H1 (cell line): ENCODE results near the gene KRT17. TPM values are rescaled to one million over a fixed set of nuclear protein-coding genes. Genes with fewer than 3 reads are reported as not detected.
"Not testable (repeated sequence)": the region's sequence is repeated elsewhere in the genome, so short reads cannot be mapped to it uniquely, and the experiment has no call there.

ENCODE experiments used
- CTCF ChIA-PET: fragments of 300-600 bp; sonication (Branson Sonifier 250); formaldehyde crosslinking; loops from one replicate; lab custom pipeline; 2021; ENCODE audit not compliant: partially characterized antibody; lab: Charles Lee
- POLR2A ChIA-PET: fragments of 300-600 bp; sonication (Branson Sonifier 250); formaldehyde crosslinking; loops from one replicate; lab custom pipeline; 2021; ENCODE audit warnings: inconsistent platforms; ENCODE audit not compliant: partially characterized antibody; lab: Charles Lee
- DNase-seq, 2 experiments: peaks; one replicate each; pipeline versions ENCODE4 v3.0.0 to v3.0.0-alpha.2; 2010 to 2022; ENCODE audit warnings: low spot score in 2 of 2, low read depth in 1 of 2, mixed read lengths in 1 of 2
- FAIRE-seq: peaks from 2 replicates; lab custom pipeline; 2011; peaks lifted over from hg19 to GRCh38; lab: Jason Lieb, UNC
- H2AFZ ChIP-seq: 2 replicates; pipeline ENCODE4 v1.8.1; 2012; ENCODE audit warnings: low read length, inconsistent platforms
- H2AK5ac ChIP-seq: 2 replicates; pipeline ENCODE4 v1.6.1; 2013; ENCODE audit warnings: low read depth, low read length
- H2BK120ac ChIP-seq: replicated peaks from 2 replicates; pipeline ENCODE3; 2013; ENCODE audit warnings: low read depth, low read length, inconsistent platforms
- H2BK12ac ChIP-seq: 2 replicates; pipeline ENCODE4 v1.6.1; 2013; ENCODE audit warnings: low read depth, low read length
- H2BK15ac ChIP-seq: 2 replicates; pipeline ENCODE4 v1.6.1; 2013; ENCODE audit warnings: low read length
- H2BK20ac ChIP-seq: 2 replicates; pipeline ENCODE4 v1.6.1; 2013; ENCODE audit warnings: low read length
- H2BK5ac ChIP-seq: 2 replicates; pipeline ENCODE4 v1.6.1; 2013; ENCODE audit warnings: low read depth, low read length
- H3K14ac ChIP-seq: 2 replicates; pipeline ENCODE4 v1.6.1; 2013; ENCODE audit warnings: inconsistent platforms; ENCODE audit not compliant: insufficient read length
- H3K18ac ChIP-seq: 2 replicates; pipeline ENCODE4 v1.6.1; 2013; ENCODE audit warnings: low read length; ENCODE audit errors: extremely low read depth
- H3K23ac ChIP-seq: 2 replicates; pipeline ENCODE4 v1.6.1; 2013; ENCODE audit warnings: inconsistent platforms; ENCODE audit not compliant: insufficient read length
- H3K23me2 ChIP-seq: 2 replicates; pipeline ENCODE4 v1.6.1; 2013; ENCODE audit warnings: low read depth, low read length
- H3K27ac ChIP-seq: 2 replicates; pipeline ENCODE4 v1.6.1; 2011; ENCODE audit warnings: low read depth, low read length, inconsistent platforms
- H3K27me3 ChIP-seq, 4 experiments: replicated peaks in 1 of 4; 1 replicate in 1 of 4; 2 replicates in 3 of 4; pipeline versions ENCODE4 v1.6.1 to v1.8.1; 2011 to 2013; ENCODE audit warnings: low read length in 3 of 4, mild to moderate bottlenecking in 3 of 4, inconsistent platforms in 2 of 4, mixed read lengths in 2 of 4, moderate library complexity in 1 of 4; ENCODE audit not compliant: control insufficient read depth in 3 of 4, insufficient read depth in 3 of 4; ENCODE audit errors: extremely low read depth in 1 of 4
- H3K36me3 ChIP-seq, 4 experiments: 2 replicates each; pipeline versions ENCODE4 v1.6.1 to v1.8.1; 2011 to 2013; ENCODE audit warnings: mild to moderate bottlenecking in 4 of 4, low read length in 3 of 4, moderate library complexity in 2 of 4, control low read depth in 1 of 4, inconsistent platforms in 1 of 4; ENCODE audit not compliant: insufficient read depth in 4 of 4, control insufficient read depth in 2 of 4
- H3K4ac ChIP-seq: replicated peaks from 2 replicates; pipeline ENCODE3; 2013; ENCODE audit warnings: low read length, low read depth, mixed read lengths, inconsistent platforms; ENCODE audit not compliant: insufficient read length
- H3K4me1 ChIP-seq, 4 experiments: replicated peaks in 1 of 4; 1 replicate in 1 of 4; 2 replicates in 3 of 4; pipeline versions ENCODE4 v1.6.1 to v1.8.1; 2011 to 2013; ENCODE audit warnings: low read length in 3 of 4, inconsistent platforms in 2 of 4, mixed read lengths in 1 of 4; ENCODE audit not compliant: insufficient read depth in 4 of 4, control insufficient read depth in 3 of 4
- H3K4me2 ChIP-seq, 2 experiments: 2 replicates each; pipeline versions ENCODE4 v1.6.1 to v1.8.1; 2011 to 2013; ENCODE audit warnings: low read depth in 2 of 2, low read length in 2 of 2, control low read depth in 1 of 2, inconsistent platforms in 1 of 2, mild to moderate bottlenecking in 1 of 2; ENCODE audit not compliant: insufficient read depth in 1 of 2
- H3K4me3 ChIP-seq, 4 experiments: fragments of 200-600, 300-600 bp in 1 of 4; sonication (generic), shearing (Covaris generic), sonication (Bioruptor Twin) in 1 of 4; 2 replicates each; pipeline versions ENCODE4 v1.5.1 to v1.8.1; 2011 to 2016; ENCODE audit warnings: low read length in 4 of 4, low read depth in 3 of 4, control low read depth in 2 of 4, inconsistent platforms in 2 of 4, mild to moderate bottlenecking in 2 of 4, mixed read lengths in 1 of 4, moderate library complexity in 1 of 4; ENCODE audit not compliant: insufficient read depth in 2 of 4; ENCODE audit errors: extremely low read depth in 1 of 4
- H3K56ac ChIP-seq: replicated peaks from 2 replicates; pipeline ENCODE3; 2013; ENCODE audit warnings: low read depth, mild to moderate bottlenecking, mixed read lengths, low read length, inconsistent platforms; ENCODE audit not compliant: insufficient read length
- H3K79me1 ChIP-seq: 2 replicates; pipeline ENCODE4 v1.6.1; 2013; ENCODE audit warnings: low read depth, low read length, control low read depth
- H3K79me2 ChIP-seq, 2 experiments: 2 replicates each; pipeline versions ENCODE4 v1.6.1 to v1.8.1; 2012 to 2013; ENCODE audit warnings: low read length in 2 of 2, mild to moderate bottlenecking in 2 of 2, inconsistent platforms in 1 of 2; ENCODE audit not compliant: insufficient read depth in 2 of 2, control insufficient read depth in 1 of 2
- H3K9ac ChIP-seq, 4 experiments: replicated peaks in 1 of 4; 1 replicate in 1 of 4; 2 replicates in 3 of 4; pipeline versions ENCODE4 v1.6.1 to v1.8.1; 2011 to 2013; ENCODE audit warnings: low read depth in 3 of 4, low read length in 3 of 4, control low read depth in 2 of 4, mild to moderate bottlenecking in 2 of 4, moderate library complexity in 2 of 4, inconsistent platforms in 1 of 4; ENCODE audit errors: extremely low read depth in 1 of 4
- H3K9me3 ChIP-seq, 2 experiments: 2 replicates each; pipeline versions ENCODE4 v1.6.1 to v1.8.1; 2012 to 2013; ENCODE audit warnings: mild to moderate bottlenecking in 2 of 2, moderate library complexity in 2 of 2, control low read depth in 1 of 2, inconsistent platforms in 1 of 2, low read depth in 1 of 2, low read length in 1 of 2, mixed read lengths in 1 of 2; ENCODE audit not compliant: insufficient read depth in 2 of 2
- H4K20me1 ChIP-seq, 2 experiments: replicated peaks in 1 of 2; 2 replicates each; pipeline versions ENCODE3 to v1.8.1; 2011 to 2013; ENCODE audit warnings: inconsistent platforms in 2 of 2, low read length in 2 of 2, mild to moderate bottlenecking in 1 of 2; ENCODE audit not compliant: insufficient read depth in 2 of 2, control insufficient read depth in 1 of 2
- H4K5ac ChIP-seq: 2 replicates; pipeline ENCODE4 v1.6.1; 2013; ENCODE audit warnings: low read length, low read depth, mixed read lengths, inconsistent platforms; ENCODE audit not compliant: insufficient read length
- H4K8ac ChIP-seq: 2 replicates; pipeline ENCODE4 v1.8.0; 2013; ENCODE audit warnings: mild to moderate bottlenecking, moderate library complexity, low read length, inconsistent platforms; ENCODE audit not compliant: insufficient read depth; ENCODE audit errors: extremely low read depth
- H4K91ac ChIP-seq: replicated peaks from 2 replicates; pipeline ENCODE3; 2013; ENCODE audit warnings: low read length, mixed read lengths, inconsistent platforms; ENCODE audit not compliant: insufficient read length
- WGBS, 2 experiments: shearing (Covaris generic) in 1 of 2; methylation state at CpG; one replicate each; pipeline versions ENCODE4 v1.1.6 to v1.1.7; 2013 to 2015; ENCODE audit warnings: low lambda C conversion rate in 2 of 2, mixed read lengths in 2 of 2, inconsistent platforms in 1 of 2, low coverage in 1 of 2, missing lambda C conversion rate in 1 of 2; ENCODE audit not compliant: insufficient replicate concordance in 2 of 2, insufficient coverage in 1 of 2, insufficient read length in 1 of 2; ENCODE audit errors: extremely low coverage in 1 of 2, missing lambda C conversion rate in 1 of 2; 5-methylcytosine and 5-hydroxymethylcytosine counted together
- polyA plus RNA-seq, 7 experiments: library from polyadenylated mRNA; depleted of rRNA in 3 of 7; stranded (reverse) in 5 of 7; unstranded in 2 of 7; fragments of >200 nt in 5 of 7; fragments of 200-250 nt in 2 of 7; gene quantifications; 1 replicate in 5 of 7; 2 replicates in 1 of 7; 4 replicates in 1 of 7; pipeline versions ENCODE4 v1.2.1 to v1.2.3, GENCODE V29; 2011 to 2013; ENCODE audit warnings: missing spikeins in 2 of 7, mixed read lengths in 2 of 7
- total RNA-seq: library from RNA; stranded (reverse); fragmentation: NEBNext Ultra II Directional; extraction: Animal tissue kit (Norgen Biotek cat#: 25700); gene quantifications from 2 replicates; pipeline ENCODE4 v1.2.1, GENCODE V29; 2021

The KRT17 gene
- total and polyA plus RNA-seq, 2 of the 8 experiments (the other 6 are each of a cell fraction or from before 2014, with no cell fraction given), result 0.50 to 0.95 TPM

DNA sequence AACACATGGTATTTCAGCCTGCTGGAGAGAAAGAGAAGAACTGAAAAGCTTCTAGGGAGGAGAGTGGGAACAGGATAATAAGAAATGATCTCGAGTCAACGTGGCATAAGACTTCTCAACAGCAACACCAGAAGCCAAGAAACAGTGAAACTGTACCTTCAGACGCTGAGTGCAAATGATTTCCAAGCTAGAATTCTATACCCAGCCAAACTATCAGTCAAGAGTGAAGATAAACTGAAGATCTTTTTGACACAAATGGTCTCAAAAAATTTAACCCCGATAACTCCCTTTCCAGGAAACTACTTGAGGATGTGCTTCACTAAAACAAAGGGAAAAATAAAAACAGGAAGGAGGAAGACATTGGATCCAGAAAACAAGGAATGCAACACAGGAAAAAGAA is 17.4 kb downstream of the KRT17 start:
- H3K4me2 ChIP-seq, DNase-seq, H3K27me3 ChIP-seq, H3K4me1 ChIP-seq, H2BK5ac ChIP-seq, H3K27ac ChIP-seq, H4K20me1 ChIP-seq, H3K79me1 ChIP-seq, H3K36me3 ChIP-seq, H2BK120ac ChIP-seq, H3K79me2 ChIP-seq, H3K14ac ChIP-seq, H3K56ac ChIP-seq, POLR2A ChIA-PET, FAIRE-seq, H3K9ac ChIP-seq, H3K4ac ChIP-seq, H2BK15ac ChIP-seq, H4K8ac ChIP-seq, H4K91ac ChIP-seq, H3K23me2 ChIP-seq, H2BK12ac ChIP-seq, H2AFZ ChIP-seq, H4K5ac ChIP-seq, H3K4me3 ChIP-seq, H2BK20ac ChIP-seq, H3K9me3 ChIP-seq, H2AK5ac ChIP-seq, H3K23ac ChIP-seq, H3K18ac ChIP-seq: not testable (repeated sequence)
- 77% methylated on average over 4 of the region's 4 CpGs; no CpG with 5 or more reads in 1 of the 2 experiments for WGBS, 2 experiments
- CTCF ChIA-PET, result interaction anchor here (0.7 to 5.7 kb wide), 4 partner anchors 42 to 120 kb away, joined by 3 to 43 read pairs (median 4); no protein-coding TSS in a partner anchor
